Peyer's patch (tissue), 4 donors: ENCODE measurements around the gene PGAM5. TPM values are rescaled to one million over a fixed set of nuclear protein-coding genes. Genes with fewer than 3 reads are reported as not detected.
"Not testable (repeated sequence)": the region's sequence is repeated elsewhere in the genome, so short reads cannot be mapped to it uniquely, and the experiment has no call there.

ENCODE experiments used
- DNase-seq, 3 donors: peaks; one replicate each; pipeline ENCODE4 v3.0.0-alpha.2; 2017 to 2019
- H3K27ac ChIP-seq, 4 donors: fragments of 200-600 bp; sonication (generic); one replicate each; pipeline ENCODE4 v1.5.1; 2016 to 2019
- H3K27me3 ChIP-seq, 2 donors: fragments of 200-600 bp; sonication (generic); one replicate each; pipeline ENCODE4 v1.5.1; 2019
- H3K36me3 ChIP-seq, 3 donors: fragments of 200-600 bp; sonication (generic); one replicate each; pipeline ENCODE4 v1.5.1; 2016 to 2019
- H3K4me1 ChIP-seq, 4 donors: fragments of 200-600 bp; sonication (generic); one replicate each; pipeline ENCODE4 v1.5.1; 2016 to 2019
- H3K4me3 ChIP-seq, 4 donors: fragments of 200-600 bp; sonication (generic); 1 replicate in 3 of 4; 2 replicates in 1 of 4; pipeline ENCODE4 v1.5.1; 2016 to 2019; ENCODE audit warnings: mild to moderate bottlenecking in 1 of 4
- H3K9me3 ChIP-seq, 4 donors: fragments of 200-600 bp; sonication (generic); one replicate each; pipeline ENCODE4 v1.5.1; 2016 to 2019; ENCODE audit warnings: mild to moderate bottlenecking in 1 of 4
- CTCF ChIP-seq, 6 experiments: fragments of 450-650 bp in 4 of 6; fragments of 200-600 bp in 2 of 6; sonication (generic) in 1 of 6; IDR thresholded peaks; one replicate each; pipeline ENCODE4 v1.5.1; 2017 to 2019; ENCODE audit warnings: antibody characterized with exemption in 6 of 6, mild to moderate bottlenecking in 3 of 6, moderate library complexity in 1 of 6
- POLR2A ChIP-seq, 2 donors: fragments of 450-650 bp; IDR thresholded peaks; one replicate each; pipeline ENCODE4 v1.5.1; 2017; ENCODE audit warnings: antibody characterized with exemption in 2 of 2, mild to moderate bottlenecking in 2 of 2, moderate library complexity in 2 of 2
- total RNA-seq, 4 donors: library from RNA; depleted of rRNA; stranded (reverse); fragments of >200 nt; gene quantifications; one replicate each; pipeline ENCODE4 v1.1.0, GENCODE V29; 2016

The PGAM5 gene
- total RNA-seq, 4 donors from 2014 or later, result 23.5 to 45.4 (median 29.0) TPM

- DNase-seq, result no peak
- Histone ChIP-seq H3K9me3 (no peaks in the 10 kb centered on the region), H3K4me3 (no peak overlapping the region), H3K27ac (no peak overlapping the region), H3K36me3 (peaks cover 0 to 99% (median 7%) of the 10 kb centered on the region in 3 donors), H3K4me1 (no peaks in the 10 kb centered on the region), H3K27me3 (no peaks in the 10 kb centered on the region)
- TF ChIP-seq CTCF (IDR thresholded peaks at IDR 0.05), result no peak
- no peak for TF ChIP-seq POLR2A (IDR thresholded peaks at IDR 0.05)
These were observed 37.3 kb downstream of the PGAM5 start for GRCh38 chr12:132747896-132748295.

DNA sequence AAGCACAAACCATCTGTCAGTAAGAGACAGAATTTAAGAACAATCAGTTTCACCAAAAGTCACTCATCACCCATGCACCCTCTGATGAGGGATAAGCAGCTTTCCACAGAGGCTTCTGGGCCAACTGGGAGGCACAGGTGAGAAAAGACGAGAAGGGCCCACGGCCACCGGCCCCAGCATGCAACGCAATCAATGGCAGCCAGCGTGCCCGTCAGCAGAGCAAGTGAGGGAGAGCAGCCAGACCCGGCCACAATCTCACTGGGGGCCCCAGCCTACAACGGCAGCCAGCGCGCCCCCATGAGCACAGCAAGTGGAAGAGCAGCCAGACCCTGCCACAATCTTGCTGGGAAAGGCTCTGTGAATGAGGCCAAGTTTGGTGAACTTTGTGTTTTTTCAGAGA, 37.7 kb downstream of the PGAM5 start:
- H3K27me3 ChIP-seq, result no peaks in the 10 kb centered on the region
- H3K36me3 ChIP-seq, result peaks cover 0 to 99% (median 7%) of the 10 kb centered on the region in 3 donors
- DNase-seq, result no peak
- H3K27ac ChIP-seq, result no peak overlapping the region
- no peaks in the 10 kb centered on the region for H3K4me1 ChIP-seq
- no peak overlapping the region for H3K4me3 ChIP-seq
- H3K9me3 ChIP-seq, result no peaks in the 10 kb centered on the region
- TF ChIP-seq POLR2A (IDR thresholded peaks at IDR 0.05) (no peak), CTCF (IDR thresholded peaks at IDR 0.05) (no peak)

DNA sequence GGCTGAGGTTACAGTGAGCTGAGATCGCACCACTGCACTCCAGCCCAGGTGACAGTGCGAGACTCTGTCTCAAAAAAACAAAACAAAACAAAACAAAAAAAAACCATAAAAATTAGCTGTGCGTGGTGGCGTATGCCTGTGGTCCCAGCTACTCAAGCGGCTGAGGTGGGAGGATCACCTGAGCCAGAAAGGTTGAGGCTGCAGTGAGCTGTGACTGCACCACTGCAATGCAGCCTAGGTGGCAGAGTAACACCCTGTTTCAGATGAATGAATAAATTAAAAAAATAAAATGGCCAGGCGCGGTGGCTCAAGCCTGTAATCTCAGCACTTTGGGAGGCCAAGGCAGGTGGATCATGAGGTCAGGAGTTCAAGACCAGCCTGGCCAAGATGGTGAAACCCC, 43.0 kb downstream of the PGAM5 start:
- peaks cover 0 to 92% (median 7%) of the 10 kb centered on the region in 3 donors for H3K36me3 ChIP-seq
- H3K27ac ChIP-seq, H3K27me3 ChIP-seq, DNase-seq, H3K4me1 ChIP-seq, H3K4me3 ChIP-seq, H3K9me3 ChIP-seq: not testable (repeated sequence)

- TF ChIP-seq POLR2A (IDR thresholded peaks at IDR 0.05) (no peak), CTCF (IDR thresholded peaks at IDR 0.05) (no peak)
- Histone ChIP-seq H3K27me3 (no peaks in the 10 kb centered on the region), H3K36me3 (peaks cover 0 to 88% (median 7%) of the 10 kb centered on the region in 3 donors)
These were observed 43.7 kb downstream of the PGAM5 start for GRCh38 chr12:132754160-132754932.

GRCh38 chr12:132758825-132759224, 48.2 kb downstream of the PGAM5 start:
- Histone ChIP-seq H3K36me3 (peaks cover 0 to 44% (median 0%) of the 10 kb centered on the region in 3 donors), H3K4me1 (peaks cover 0 to 14% (median 10%) of the 10 kb centered on the region in 4 donors)
- H3K27ac ChIP-seq, H3K27me3 ChIP-seq, H3K4me3 ChIP-seq, H3K9me3 ChIP-seq, DNase-seq: not testable (repeated sequence)

More at GRCh38 chr12:132754160-132754932, 43.7 kb downstream of the PGAM5 start:
- no peak overlapping the region for H3K4me3 ChIP-seq
- H3K27ac ChIP-seq, result no peak overlapping the region
- H3K4me1 ChIP-seq, result no peaks in the 10 kb centered on the region
- H3K9me3 ChIP-seq, result no peaks in the 10 kb centered on the region
- no peak for DNase-seq

GRCh38 chr12:132759359-132759758, 48.7 kb downstream of the PGAM5 start:
- H3K27me3 ChIP-seq, result no peaks in the 10 kb centered on the region
- H3K4me3 ChIP-seq, result no peak overlapping the region
- no peak for TF ChIP-seq CTCF (IDR thresholded peaks at IDR 0.05)
- no peak for DNase-seq
- peaks cover 0 to 14% (median 10%) of the 10 kb centered on the region in 4 donors for H3K4me1 ChIP-seq
- H3K9me3 ChIP-seq, result no peaks in the 10 kb centered on the region
- peaks cover 0 to 38% (median 0%) of the 10 kb centered on the region in 3 donors for H3K36me3 ChIP-seq
- H3K27ac ChIP-seq, result no peak overlapping the region
